DND-41 (cell line): Measurements from ENCODE around the gene TRIM47.

ENCODE experiments used
- EZH2 ChIP-seq: IDR thresholded peaks from 3 replicates; pipeline ENCODE4 v1.6.1; 2012; ENCODE audit warnings: borderline replicate concordance, low read depth, mild to moderate bottlenecking, moderate library complexity, low read length, inconsistent platforms; ENCODE audit not compliant: severe bottlenecking
- TF ChIP-seq, protein P1 (sequence below): IDR thresholded peaks from 2 replicates; pipeline ENCODE4 v1.5.1; 2012; ENCODE audit warnings: borderline replicate concordance, low read length, moderate library complexity, mild to moderate bottlenecking; ENCODE audit not compliant: poor library complexity, severe bottlenecking; ENCODE audit errors: extremely low read depth

DNA sequence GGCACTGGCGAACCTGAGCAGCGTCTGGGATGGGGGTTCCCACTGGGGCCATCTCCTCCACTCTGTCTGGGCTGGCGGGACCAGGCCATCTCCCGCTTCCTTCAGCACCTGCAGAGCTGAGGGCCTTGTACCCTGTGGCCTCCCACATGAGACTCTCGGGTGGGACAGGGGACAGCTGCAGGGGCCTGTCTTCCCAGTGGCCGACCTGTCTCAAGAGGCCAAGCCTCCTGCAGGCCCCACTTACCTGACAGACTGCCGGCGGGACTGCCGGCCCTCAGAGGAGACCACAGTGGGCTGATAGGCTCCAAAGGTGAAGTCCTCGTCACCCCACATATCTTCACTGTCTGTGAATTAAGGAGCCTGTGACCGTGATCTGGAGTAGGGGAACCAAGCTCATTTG is 46.7 kb upstream of the TRIM47 start:
- TF ChIP-seq, protein P1, sequence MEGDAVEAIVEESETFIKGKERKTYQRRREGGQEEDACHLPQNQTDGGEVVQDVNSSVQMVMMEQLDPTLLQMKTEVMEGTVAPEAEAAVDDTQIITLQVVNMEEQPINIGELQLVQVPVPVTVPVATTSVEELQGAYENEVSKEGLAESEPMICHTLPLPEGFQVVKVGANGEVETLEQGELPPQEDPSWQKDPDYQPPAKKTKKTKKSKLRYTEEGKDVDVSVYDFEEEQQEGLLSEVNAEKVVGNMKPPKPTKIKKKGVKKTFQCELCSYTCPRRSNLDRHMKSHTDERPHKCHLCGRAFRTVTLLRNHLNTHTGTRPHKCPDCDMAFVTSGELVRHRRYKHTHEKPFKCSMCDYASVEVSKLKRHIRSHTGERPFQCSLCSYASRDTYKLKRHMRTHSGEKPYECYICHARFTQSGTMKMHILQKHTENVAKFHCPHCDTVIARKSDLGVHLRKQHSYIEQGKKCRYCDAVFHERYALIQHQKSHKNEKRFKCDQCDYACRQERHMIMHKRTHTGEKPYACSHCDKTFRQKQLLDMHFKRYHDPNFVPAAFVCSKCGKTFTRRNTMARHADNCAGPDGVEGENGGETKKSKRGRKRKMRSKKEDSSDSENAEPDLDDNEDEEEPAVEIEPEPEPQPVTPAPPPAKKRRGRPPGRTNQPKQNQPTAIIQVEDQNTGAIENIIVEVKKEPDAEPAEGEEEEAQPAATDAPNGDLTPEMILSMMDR: no peak
- TF ChIP-seq EZH2: no peak
